ENCODE measurements around the gene GOLGA6L26. TPM values are rescaled to one million over a fixed set of nuclear protein-coding genes. Genes with fewer than 3 reads are reported as not detected.
"Not testable (repeated sequence)": the region's sequence is repeated elsewhere in the genome, so short reads cannot be mapped to it uniquely, and the experiment has no call there.

Gene GOLGA6L26
- total RNA-seq, 1 experiment from 2014 or later: not detected

DNA sequence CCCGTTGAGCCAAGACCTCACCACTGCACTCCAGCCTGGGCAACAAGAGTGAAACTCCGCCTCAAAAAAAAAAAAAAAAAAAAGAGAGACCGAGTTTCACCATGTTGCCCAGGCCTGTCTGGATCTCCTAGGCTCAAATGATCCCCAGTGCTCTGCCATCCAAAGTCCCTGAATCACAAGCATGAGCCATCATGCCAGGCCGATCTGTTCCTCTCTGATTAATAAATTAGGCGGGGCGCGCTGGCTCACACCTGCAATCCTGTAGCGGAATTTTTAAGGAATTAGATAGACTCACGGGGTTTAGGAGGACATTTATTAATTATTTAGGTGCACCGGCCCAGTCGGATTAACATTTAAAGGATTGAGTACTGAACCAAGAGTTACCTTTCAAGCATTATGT, 40.2 kb upstream of the GOLGA6L26 start:
- H3K4me2 ChIP-seq (ENCODE audit: low read length); H3K27ac ChIP-seq (ENCODE audit: low read depth, low read length); H3K36me3 ChIP-seq (ENCODE audit: control insufficient read depth in 1 of 2, insufficient read depth in 2 of 2, low read length in 2 of 2); H3K4me3 ChIP-seq (replicated peaks in 1 of 2; ENCODE audit: low read depth in 1 of 2, low read length in 2 of 2); intact Hi-C loops (cut with micrococcal nuclease); POLR2A ChIA-PET; H4K20me1 ChIP-seq (ENCODE audit: insufficient read depth); RAD21 ChIA-PET (ENCODE audit: low non-redundant PET in 1 of 2, low total read pairs in 2 of 2, uncharacterized antibody in 2 of 2, unreplicated experiment in 2 of 2); H3K9ac ChIP-seq (ENCODE audit: low read length); ATAC-seq; H3K9me2 ChIP-seq (ENCODE audit: insufficient read depth); H3K4me1 ChIP-seq (ENCODE audit: control insufficient read depth in 1 of 2, insufficient read depth in 2 of 2, low read length in 2 of 2); DNase-seq (ENCODE audit: low read depth, low spot score); H3K9me3 ChIP-seq (ENCODE audit: control insufficient read depth in 1 of 2, insufficient read depth in 1 of 2, low read depth in 1 of 2, low read length in 2 of 2); H3K79me2 ChIP-seq (ENCODE audit: insufficient read depth, low read length); BruUV-seq (replicated peaks); H2AFZ ChIP-seq (ENCODE audit: low read depth, low read length, poor library complexity, severe bottlenecking): not testable (repeated sequence)
- CTCF ChIA-PET: interaction anchor here (0.6 kb wide), 1 partner anchor 93 kb away, joined by 3 read pairs; no protein-coding TSS in a partner anchor
- H3K27me3 ChIP-seq (ENCODE audit: insufficient read depth, low read length): peaks cover 19% of the 10 kb centered on the region; the same call in 1 of the 2 replicates

DNA sequence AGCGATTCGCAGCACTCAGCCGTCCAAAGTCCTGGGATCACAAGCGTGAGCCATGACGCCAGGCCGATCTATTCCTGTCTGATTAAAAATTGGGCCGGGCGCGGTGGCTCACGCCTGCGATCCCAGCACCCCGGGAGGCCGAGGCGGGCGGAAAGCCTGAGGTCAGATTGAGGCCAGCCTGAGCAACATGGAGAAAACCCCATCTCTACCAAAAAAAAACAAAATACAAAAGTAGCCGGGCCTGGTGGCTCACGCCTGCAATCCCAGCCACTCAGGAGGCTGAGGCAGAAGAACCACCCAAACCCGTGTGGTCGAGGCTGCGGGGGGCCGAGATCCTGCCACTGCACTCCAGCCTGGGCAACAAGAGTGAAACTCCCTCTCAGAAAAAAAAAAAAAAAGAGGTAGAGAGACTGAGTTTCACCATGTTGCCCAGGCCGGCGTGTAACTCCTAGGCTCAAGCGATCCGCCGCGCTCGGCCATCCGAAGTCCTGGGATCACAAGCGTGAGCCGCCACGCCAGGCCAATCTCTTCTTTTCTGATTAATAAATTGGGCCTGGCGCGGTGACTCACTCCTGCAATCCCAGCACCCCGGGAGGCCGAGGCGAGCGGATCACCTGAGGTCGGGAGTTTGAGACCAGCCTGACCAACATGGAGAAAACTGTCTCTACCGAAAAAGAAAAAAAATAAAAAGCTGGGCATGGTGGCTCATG, 39.0 kb upstream of the GOLGA6L26 start:
- H4K20me1 ChIP-seq (ENCODE audit: insufficient read depth); H3K4me1 ChIP-seq (ENCODE audit: control insufficient read depth in 1 of 2, insufficient read depth in 2 of 2, low read length in 2 of 2); H2AFZ ChIP-seq (ENCODE audit: low read depth, low read length, poor library complexity, severe bottlenecking); RAD21 ChIA-PET (ENCODE audit: low non-redundant PET in 1 of 2, low total read pairs in 2 of 2, uncharacterized antibody in 2 of 2, unreplicated experiment in 2 of 2); H3K4me2 ChIP-seq (ENCODE audit: low read length); H3K4me3 ChIP-seq (replicated peaks in 1 of 2; ENCODE audit: low read depth in 1 of 2, low read length in 2 of 2); H3K9me3 ChIP-seq (ENCODE audit: control insufficient read depth in 1 of 2, insufficient read depth in 1 of 2, low read depth in 1 of 2, low read length in 2 of 2); intact Hi-C loops (cut with micrococcal nuclease); H3K36me3 ChIP-seq (ENCODE audit: control insufficient read depth in 1 of 2, insufficient read depth in 2 of 2, low read length in 2 of 2); DNase-seq (ENCODE audit: low read depth, low spot score); H3K79me2 ChIP-seq (ENCODE audit: insufficient read depth, low read length); CTCF ChIA-PET; POLR2A ChIA-PET; BruUV-seq (replicated peaks); H3K9me2 ChIP-seq (ENCODE audit: insufficient read depth); H3K27ac ChIP-seq (ENCODE audit: low read depth, low read length); ATAC-seq; H3K9ac ChIP-seq (ENCODE audit: low read length): not testable (repeated sequence)
- peaks cover 12% of the 10 kb centered on the region; the same call in 1 of the 2 replicates for H3K27me3 ChIP-seq (ENCODE audit: insufficient read depth, low read length)

- intact Hi-C loops (cut with micrococcal nuclease): no loop called here
- Histone ChIP-seq H2AFZ (ENCODE audit: low read depth, low read length, poor library complexity, severe bottlenecking) (no peak overlapping the region), H3K27ac (ENCODE audit: low read depth, low read length) (no peak overlapping the region), H4K20me1 (ENCODE audit: insufficient read depth) (no peaks in the 10 kb centered on the region), H3K27me3 (ENCODE audit: insufficient read depth, low read length) (peaks cover 11% of the 10 kb centered on the region; the same call in 1 of the 2 replicates), H3K4me2 (ENCODE audit: low read length) (no peak overlapping the region), H3K9ac (ENCODE audit: low read length) (no peak overlapping the region), H3K4me3 (replicated peaks in 1 of 2; ENCODE audit: low read depth in 1 of 2, low read length in 2 of 2) (no peak overlapping the region), H3K79me2 (ENCODE audit: insufficient read depth, low read length) (no peaks in the 10 kb centered on the region), H3K9me2 (ENCODE audit: insufficient read depth) (no peaks in the 10 kb centered on the region), H3K9me3 (ENCODE audit: control insufficient read depth in 1 of 2, insufficient read depth in 1 of 2, low read depth in 1 of 2, low read length in 2 of 2) (no peaks in the 10 kb centered on the region), H3K36me3 (ENCODE audit: control insufficient read depth in 1 of 2, insufficient read depth in 2 of 2, low read length in 2 of 2) (no peaks in the 10 kb centered on the region), H3K4me1 (ENCODE audit: control insufficient read depth in 1 of 2, insufficient read depth in 2 of 2, low read length in 2 of 2) (no peaks in the 10 kb centered on the region)
- ChIA-PET CTCF (no interaction called here), POLR2A (no interaction called here), RAD21 (ENCODE audit: low non-redundant PET in 1 of 2, low total read pairs in 2 of 2, uncharacterized antibody in 2 of 2, unreplicated experiment in 2 of 2) (no interaction called here)
- BruUV-seq (replicated peaks): no TSS peak
- no peak for TF ChIP-seq ZBTB33 (IDR thresholded peaks at IDR 0.05; ENCODE audit: extremely low read depth, insufficient replicate concordance, low read length)
- no peak for DNase-seq (ENCODE audit: low read depth, low spot score)
- ATAC-seq: no peak
Measured at GRCh38 chr15:23372284-23372683, 38.3 kb upstream of the GOLGA6L26 start.

DNA sequence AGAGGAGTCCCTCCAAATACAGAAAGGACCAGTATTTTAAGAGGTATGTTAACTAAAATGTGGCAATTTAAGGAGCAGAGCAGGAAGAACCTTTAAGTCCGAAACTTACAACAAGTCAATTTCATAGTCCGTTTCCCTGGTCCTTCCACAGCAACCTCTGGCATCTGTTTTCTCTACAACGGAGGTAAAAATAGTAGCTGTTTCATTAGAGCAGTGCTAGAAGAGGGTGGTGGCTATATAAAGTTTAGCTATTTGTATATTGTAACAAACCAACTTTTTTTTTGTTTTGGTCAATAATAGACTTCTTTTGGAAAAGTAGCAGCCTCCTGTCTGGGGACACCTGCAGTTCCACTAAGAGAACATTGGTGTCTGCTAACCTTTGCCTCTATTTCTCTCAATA, 37.9 kb upstream of the GOLGA6L26 start:
- RAD21 ChIA-PET (ENCODE audit: low non-redundant PET in 1 of 2, low total read pairs in 2 of 2, uncharacterized antibody in 2 of 2, unreplicated experiment in 2 of 2): interaction anchor here in 1 of 2 experiments (0.6 kb wide), 1 partner anchor 97 kb away, joined by 4 read pairs; no protein-coding TSS in a partner anchor
- CTCF ChIA-PET; H3K27ac ChIP-seq (ENCODE audit: low read depth, low read length); intact Hi-C loops (cut with micrococcal nuclease); DNase-seq (ENCODE audit: low read depth, low spot score); H2AFZ ChIP-seq (ENCODE audit: low read depth, low read length, poor library complexity, severe bottlenecking); H3K9me3 ChIP-seq (ENCODE audit: control insufficient read depth in 1 of 2, insufficient read depth in 1 of 2, low read depth in 1 of 2, low read length in 2 of 2); POLR2A ChIA-PET; H3K79me2 ChIP-seq (ENCODE audit: insufficient read depth, low read length); H3K9ac ChIP-seq (ENCODE audit: low read length); BruUV-seq (replicated peaks); H3K9me2 ChIP-seq (ENCODE audit: insufficient read depth); H3K36me3 ChIP-seq (ENCODE audit: control insufficient read depth in 1 of 2, insufficient read depth in 2 of 2, low read length in 2 of 2); H4K20me1 ChIP-seq (ENCODE audit: insufficient read depth); H3K27me3 ChIP-seq (ENCODE audit: insufficient read depth, low read length); H3K4me2 ChIP-seq (ENCODE audit: low read length); ATAC-seq; H3K4me3 ChIP-seq (replicated peaks in 1 of 2; ENCODE audit: low read depth in 1 of 2, low read length in 2 of 2); H3K4me1 ChIP-seq (ENCODE audit: control insufficient read depth in 1 of 2, insufficient read depth in 2 of 2, low read length in 2 of 2): not testable (repeated sequence)

Data from HCT116 (cell line).